GM21526 (cell line): Measurements from ENCODE around the gene CERS6.

Experiments used
- ATAC-seq: cut with Tn5 transposase; IDR thresholded peaks from one replicate; pipeline ENCODE4 v1.9.1; 2021; ENCODE audit warnings: moderate library complexity; ENCODE audit not compliant: unreplicated experiment, low FRiP score

Gene CERS6

GRCh38 chr2:168441214-168441872 lies 14.7 kb upstream of the CERS6 start:
- ATAC-seq = no peak

- ATAC-seq = no peak
These were observed 12.3 kb upstream of the CERS6 start for GRCh38 chr2:168443818-168444217.

DNA sequence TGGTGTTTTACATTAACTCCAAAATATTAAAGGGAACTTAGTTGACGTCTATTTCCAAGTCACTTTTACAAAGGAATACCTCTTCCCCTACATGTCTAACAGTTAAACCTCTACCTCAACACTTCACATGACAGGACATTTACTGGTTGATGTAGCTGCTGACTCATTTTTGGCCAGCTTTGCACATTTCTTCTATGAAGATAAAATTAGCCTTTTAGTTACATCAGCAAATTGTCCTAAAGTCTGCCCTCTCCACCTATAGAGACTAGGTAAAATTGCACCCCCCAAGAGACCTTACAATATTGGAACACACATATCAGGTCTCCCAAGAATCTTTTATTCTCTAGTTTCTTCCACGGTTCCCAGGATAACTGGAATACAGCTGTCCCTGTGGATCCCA lies 10.1 kb upstream of the CERS6 start:
- no peak for ATAC-seq

- no peak for ATAC-seq
These were observed 7.1 kb upstream of the CERS6 start for GRCh38 chr2:168448980-168449379.

- no peak for ATAC-seq
These were observed 6.7 kb upstream of the CERS6 start for GRCh38 chr2:168449419-168449818.

GRCh38 chr2:168450171-168450570 lies 5.9 kb upstream of the CERS6 start:
- no peak for ATAC-seq

DNA sequence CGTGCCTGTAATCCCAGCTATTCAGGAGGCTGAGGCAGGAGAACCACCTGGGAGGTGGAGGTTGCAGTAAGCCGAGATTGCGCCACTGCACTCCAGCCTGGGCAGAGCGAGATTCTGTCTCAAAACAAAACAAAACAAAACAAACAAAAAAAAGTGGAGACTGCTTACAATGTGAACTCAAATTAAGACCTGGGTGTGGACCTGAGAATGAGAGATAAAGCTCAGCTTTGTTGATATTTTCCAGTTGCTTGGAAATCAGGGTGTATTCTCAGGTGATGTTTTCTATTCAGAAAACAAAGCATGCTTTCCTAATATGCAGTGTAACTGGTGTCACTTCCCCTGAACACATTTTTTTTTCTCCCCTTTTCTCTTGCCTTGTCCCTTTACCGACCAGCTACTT lies 5.3 kb upstream of the CERS6 start:
- ATAC-seq = no peak

DNA sequence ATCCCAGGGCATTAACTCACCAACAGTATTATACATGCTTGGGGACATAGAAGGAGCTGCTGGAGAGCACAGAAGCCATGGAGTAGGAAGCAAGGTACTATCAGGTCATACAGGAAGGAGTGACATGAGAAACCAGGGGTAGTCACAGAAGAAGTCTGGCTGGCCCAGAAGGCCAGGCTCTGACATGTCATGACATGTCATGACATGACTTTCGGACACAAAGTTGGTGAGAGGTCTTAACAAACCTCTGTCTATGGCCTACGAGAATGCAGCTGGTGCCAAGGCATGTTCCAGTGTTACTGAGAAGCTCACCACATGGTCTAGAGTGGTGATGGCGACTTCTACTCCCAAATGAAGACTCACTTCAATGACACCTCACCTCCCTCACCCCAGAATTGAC lies 3.3 kb upstream of the CERS6 start:
- ATAC-seq = no peak

DNA sequence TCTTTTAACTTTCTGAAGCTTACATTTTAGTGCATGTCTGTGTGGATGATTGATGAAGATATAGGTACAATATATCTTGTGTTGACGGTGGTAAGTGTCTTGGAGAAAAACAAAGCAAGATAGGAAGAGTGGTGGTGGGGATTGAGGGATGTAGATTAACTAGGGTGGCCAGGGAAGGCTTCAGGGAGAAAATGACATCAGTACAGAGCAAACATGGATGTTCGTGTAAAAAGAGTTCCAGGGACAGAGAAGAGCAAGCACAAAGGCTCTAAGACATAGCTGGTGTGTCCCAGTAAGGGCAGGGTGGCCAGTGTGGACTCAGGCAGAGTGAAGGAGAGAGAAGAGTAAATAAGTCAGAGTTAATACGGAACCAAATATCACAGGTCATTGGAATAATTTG lies 2.7 kb upstream of the CERS6 start:
- no peak for ATAC-seq

GRCh38 chr2:168454737-168455644 lies 1.1 kb upstream of the CERS6 start:
- ATAC-seq = no peak

- ATAC-seq = peak; percentile 32
These were observed 583 bp downstream of the CERS6 start for GRCh38 chr2:168456521-168457189.

- ATAC-seq = peak; percentile 3
These were observed 1.3 kb downstream of the CERS6 start for GRCh38 chr2:168457190-168457895.

DNA sequence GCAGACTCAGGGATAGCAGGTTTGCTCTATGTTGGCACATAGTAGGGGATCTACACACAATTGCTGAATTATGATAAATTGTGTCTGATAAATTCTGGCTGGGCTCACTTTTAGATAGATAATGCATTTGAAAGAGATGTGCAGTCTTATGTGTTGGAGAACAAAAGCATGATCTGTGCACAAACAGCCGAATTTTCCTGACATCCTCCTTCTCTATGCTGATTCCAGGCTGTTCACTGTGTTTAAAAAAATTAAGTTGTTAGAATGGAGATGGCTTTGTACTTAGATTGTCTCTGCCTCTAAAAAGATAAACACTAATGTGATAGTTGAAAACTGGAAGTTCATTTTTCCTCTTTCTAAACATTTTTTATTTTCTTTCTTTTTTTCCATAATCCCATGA lies 2.1 kb downstream of the CERS6 start:
- ATAC-seq = no peak

DNA sequence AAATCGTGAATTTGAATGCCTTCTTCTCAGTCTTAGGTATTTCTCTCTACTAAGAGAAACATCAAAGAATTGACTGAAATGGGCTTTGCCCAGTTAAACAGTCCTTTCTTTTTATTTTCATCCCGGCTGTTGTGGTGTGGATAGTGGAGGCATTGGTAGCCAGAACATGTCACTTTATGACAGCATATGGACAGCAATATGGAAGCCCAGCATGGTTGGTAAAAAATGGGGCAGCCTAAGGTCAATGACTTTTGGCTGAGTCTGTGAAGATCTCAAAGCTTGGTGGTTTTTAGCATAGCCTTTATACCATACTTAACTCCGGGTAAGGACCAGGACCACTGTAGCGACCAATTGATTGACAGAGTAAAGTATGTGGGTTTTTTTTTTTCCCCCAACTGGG lies 3.2 kb downstream of the CERS6 start:
- ATAC-seq = no peak

- no peak for ATAC-seq
These were observed 4.5 kb downstream of the CERS6 start for GRCh38 chr2:168460571-168460970.

- ATAC-seq = no peak
These were observed 5.3 kb downstream of the CERS6 start for GRCh38 chr2:168461178-168461941.

- no peak for ATAC-seq
These were observed 5.9 kb downstream of the CERS6 start for GRCh38 chr2:168461942-168462331.

- ATAC-seq = no peak
These were observed 6.5 kb downstream of the CERS6 start for GRCh38 chr2:168462543-168463045.

GRCh38 chr2:168465594-168465993 lies 9.5 kb downstream of the CERS6 start:
- no peak for ATAC-seq

DNA sequence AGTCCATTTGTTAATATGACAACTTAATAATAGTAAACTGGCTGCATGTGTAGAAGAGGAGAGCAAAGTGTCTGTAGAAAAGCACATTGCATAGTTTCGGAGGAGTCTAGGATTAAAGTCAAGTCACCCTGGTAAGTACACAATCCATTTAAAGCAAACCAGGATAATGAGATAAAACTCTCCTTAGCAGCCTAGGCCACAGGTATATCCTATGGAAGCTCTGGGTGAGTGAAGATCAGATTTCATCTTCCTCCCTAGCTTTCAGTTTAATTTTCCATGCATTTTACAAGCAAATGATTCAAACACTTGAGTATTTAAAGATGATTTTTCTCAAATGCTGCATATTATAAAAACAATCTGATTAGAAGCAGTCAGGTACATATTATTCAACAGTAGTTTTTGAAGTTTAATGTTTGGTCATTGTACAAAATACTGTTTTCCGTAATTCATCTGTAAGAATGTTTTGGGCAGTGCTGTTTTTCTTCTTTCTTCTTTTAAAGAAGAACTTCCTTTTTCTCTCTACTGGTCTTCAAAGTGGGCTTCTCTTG lies 10.2 kb downstream of the CERS6 start:
- no peak for ATAC-seq
